ENCODE data around the gene SYT7.

Gene SYT7

GRCh38 chr11:61609000-61609979, 28.4 kb upstream of the SYT7 start:
- no peak for DNase-seq (ENCODE audit: low read depth in 4 of 4, low spot score in 1 of 4)

GRCh38 chr11:61607920-61608599, 27.2 kb upstream of the SYT7 start:
- no peak for DNase-seq (ENCODE audit: low read depth in 4 of 4, low spot score in 1 of 4)

GRCh38 chr11:61607426-61607825, 26.6 kb upstream of the SYT7 start:
- no peak for DNase-seq (ENCODE audit: low read depth in 4 of 4, low spot score in 1 of 4)

- no peak for DNase-seq (ENCODE audit: low read depth in 4 of 4, low spot score in 1 of 4)
These were observed 22.8 kb upstream of the SYT7 start for GRCh38 chr11:61603667-61604066.

GRCh38 chr11:61602775-61603569, 22.1 kb upstream of the SYT7 start:
- no peak for DNase-seq (ENCODE audit: low read depth in 4 of 4, low spot score in 1 of 4)

GRCh38 chr11:61601512-61601911, 20.6 kb upstream of the SYT7 start:
- no peak for DNase-seq (ENCODE audit: low read depth in 4 of 4, low spot score in 1 of 4)

GRCh38 chr11:61599968-61600710, 19.3 kb upstream of the SYT7 start:
- no peak for DNase-seq (ENCODE audit: low read depth in 4 of 4, low spot score in 1 of 4)

- no peak for DNase-seq (ENCODE audit: low read depth in 4 of 4, low spot score in 1 of 4)
These were observed 18.3 kb upstream of the SYT7 start for GRCh38 chr11:61598886-61599868.

- DNase-seq (ENCODE audit: low read depth in 4 of 4, low spot score in 1 of 4), result no peak
These were observed 17.5 kb upstream of the SYT7 start for GRCh38 chr11:61598374-61598773.

GRCh38 chr11:61596990-61597389, 16.1 kb upstream of the SYT7 start:
- DNase-seq (ENCODE audit: low read depth in 4 of 4, low spot score in 1 of 4), result no peak

- DNase-seq (ENCODE audit: low read depth in 4 of 4, low spot score in 1 of 4), result no peak
These were observed 15.7 kb upstream of the SYT7 start for GRCh38 chr11:61596542-61596941.

- no peak for DNase-seq (ENCODE audit: low read depth in 4 of 4, low spot score in 1 of 4)
These were observed 14.0 kb upstream of the SYT7 start for GRCh38 chr11:61594907-61595257.

- no peak for DNase-seq (ENCODE audit: low read depth in 4 of 4, low spot score in 1 of 4)
These were observed 12.3 kb upstream of the SYT7 start for GRCh38 chr11:61593151-61593550.

GRCh38 chr11:61592176-61592575, 11.3 kb upstream of the SYT7 start:
- DNase-seq (ENCODE audit: low read depth in 4 of 4, low spot score in 1 of 4), result no peak

GRCh38 chr11:61589961-61590360, 9.1 kb upstream of the SYT7 start:
- no peak for DNase-seq (ENCODE audit: low read depth in 4 of 4, low spot score in 1 of 4)

- DNase-seq (ENCODE audit: low read depth in 4 of 4, low spot score in 1 of 4), result no peak
These were observed 7.9 kb upstream of the SYT7 start for GRCh38 chr11:61588728-61589191.

GRCh38 chr11:61587951-61588727, 7.3 kb upstream of the SYT7 start:
- peak; percentile 43 to 51 (median 48) for DNase-seq (ENCODE audit: low read depth in 4 of 4, low spot score in 1 of 4)

GRCh38 chr11:61587541-61587941, 6.7 kb upstream of the SYT7 start:
- DNase-seq (ENCODE audit: low read depth in 4 of 4, low spot score in 1 of 4), result peak in 2 of 4 experiments; percentile 6 to 7
